HG03571 (cell line): ENCODE results near the gene KCNJ15.

Experiments
- ATAC-seq: cut with Tn5 transposase; IDR thresholded peaks from one replicate; pipeline ENCODE4 v1.9.1; 2021; ENCODE audit not compliant: unreplicated experiment

The KCNJ15 gene

GRCh38 chr21:38267991-38268863 is 11.4 kb downstream of the KCNJ15 start:
- ATAC-seq, result no peak

GRCh38 chr21:38268864-38269575 is 12.2 kb downstream of the KCNJ15 start:
- ATAC-seq, result no peak

- peak; percentile 70 for ATAC-seq
These were observed 12.8 kb downstream of the KCNJ15 start for GRCh38 chr21:38269576-38269936.

- no peak for ATAC-seq
These were observed 15.4 kb downstream of the KCNJ15 start for GRCh38 chr21:38272215-38272614.

GRCh38 chr21:38273745-38274542 is 17.2 kb downstream of the KCNJ15 start:
- no peak for ATAC-seq

- ATAC-seq, result no peak
These were observed 20.8 kb downstream of the KCNJ15 start for GRCh38 chr21:38277501-38278131.

GRCh38 chr21:38280454-38280853 is 23.7 kb downstream of the KCNJ15 start:
- ATAC-seq, result no peak

GRCh38 chr21:38280867-38281266 is 24.1 kb downstream of the KCNJ15 start:
- no peak for ATAC-seq

GRCh38 chr21:38282921-38283320 is 26.1 kb downstream of the KCNJ15 start:
- no peak for ATAC-seq

- ATAC-seq, result no peak
These were observed 27.4 kb downstream of the KCNJ15 start for GRCh38 chr21:38284216-38284615.

- no peak for ATAC-seq
These were observed 30.1 kb downstream of the KCNJ15 start for GRCh38 chr21:38286739-38287471.

- no peak for ATAC-seq
These were observed 30.7 kb downstream of the KCNJ15 start for GRCh38 chr21:38287476-38287875.

- ATAC-seq, result no peak
These were observed 33.1 kb downstream of the KCNJ15 start for GRCh38 chr21:38289705-38290485.

- no peak for ATAC-seq
These were observed 34.0 kb downstream of the KCNJ15 start for GRCh38 chr21:38290809-38291208.

- no peak for ATAC-seq
These were observed 35.1 kb downstream of the KCNJ15 start for GRCh38 chr21:38291874-38292273.

- ATAC-seq, result no peak
These were observed 36.3 kb downstream of the KCNJ15 start for GRCh38 chr21:38293113-38293512.

GRCh38 chr21:38293765-38294164 is 37.0 kb downstream of the KCNJ15 start:
- no peak for ATAC-seq

GRCh38 chr21:38294609-38295008 is 37.8 kb downstream of the KCNJ15 start:
- no peak for ATAC-seq

GRCh38 chr21:38295997-38296764 is 39.4 kb downstream of the KCNJ15 start:
- no peak for ATAC-seq
